D341Med (cell line): ENCODE results near the gene MYLK4.

Source experiments
- DNase-seq: peaks from one replicate; pipeline ENCODE4 v3.0.0; 2012; ENCODE audit warnings: low spot score

MYLK4 gene

DNA sequence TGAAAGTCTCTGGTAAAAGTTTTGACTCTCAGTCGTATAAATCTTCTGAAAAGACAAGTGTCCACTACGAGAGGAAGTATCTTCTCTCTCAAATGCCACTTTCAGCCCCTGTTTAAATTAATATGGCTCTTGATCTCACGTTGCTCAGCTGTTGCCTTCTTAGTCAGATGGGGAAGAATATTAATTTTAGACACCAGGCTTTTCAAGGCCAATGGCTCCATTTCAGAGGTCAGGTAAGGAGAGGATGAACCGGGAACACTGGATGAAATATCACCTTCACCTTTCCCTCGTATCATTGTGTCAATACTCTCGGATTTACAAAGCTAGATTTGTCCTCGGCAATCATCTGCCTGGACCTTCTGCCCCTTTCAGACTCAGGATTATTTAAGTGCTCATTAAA is at the start of gene MYLK4:
Gene MYLK4 (minus strand): TSS at position 91 of the 400 bp plus-strand sequence. CDS start 1,628 bp downstream, outside the sequence.
- no peak for DNase-seq

DNA sequence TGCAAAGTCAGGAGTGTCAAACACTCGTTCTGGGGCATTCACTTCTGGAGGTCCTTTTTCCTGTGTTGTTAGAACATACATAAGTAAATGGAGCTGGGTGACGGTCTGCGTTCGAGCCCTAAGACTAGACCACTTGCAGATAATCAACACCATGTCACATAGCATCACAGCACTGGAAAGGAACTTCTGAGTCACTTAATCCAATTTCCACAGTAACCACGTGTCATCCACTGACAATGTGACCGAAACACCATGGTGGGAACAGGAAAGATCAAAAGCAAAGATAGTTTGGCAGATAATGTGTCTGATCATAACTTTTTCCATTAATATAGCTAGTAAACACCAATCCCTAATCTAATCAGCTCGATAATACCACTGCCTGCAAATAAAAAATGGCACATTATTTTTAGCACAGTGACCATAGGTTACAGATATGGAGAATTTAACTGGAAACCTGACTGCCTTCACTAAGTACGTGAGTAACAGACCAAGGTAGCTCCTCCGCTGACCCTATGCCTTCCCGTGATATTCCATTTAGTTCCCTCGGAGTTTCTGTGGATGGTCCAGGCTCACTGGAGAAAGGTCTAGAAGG is 49.3 kb upstream of the MYLK4 start:
- DNase-seq: no peak

DNA sequence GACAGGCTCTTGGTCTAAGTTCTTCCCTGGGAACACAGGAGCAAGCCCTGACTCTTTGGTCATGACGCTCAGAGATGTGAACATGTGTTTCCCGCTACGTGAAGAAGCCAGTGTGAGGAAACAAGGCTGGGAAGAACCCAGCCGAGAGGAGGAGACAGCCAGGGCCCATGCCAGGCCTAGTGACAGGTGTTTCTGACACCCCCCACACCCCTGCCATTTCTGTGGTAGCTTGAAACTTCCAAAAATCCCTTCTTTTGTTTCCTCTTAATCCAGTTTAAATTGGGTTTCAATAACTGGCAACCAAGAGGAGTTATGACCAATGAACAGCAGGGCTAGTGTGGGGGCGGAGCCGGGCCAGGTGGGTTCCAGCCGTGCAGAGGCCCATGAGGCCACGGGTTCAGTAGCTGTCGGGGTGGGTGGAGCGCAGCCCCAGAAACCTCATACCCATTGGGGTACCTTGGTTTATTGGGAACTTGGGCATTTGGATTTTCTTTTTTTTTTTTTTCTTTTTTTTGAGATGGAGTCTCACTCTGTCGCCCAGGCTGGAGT is 47.9 kb upstream of the MYLK4 start:
- no peak for DNase-seq

DNA sequence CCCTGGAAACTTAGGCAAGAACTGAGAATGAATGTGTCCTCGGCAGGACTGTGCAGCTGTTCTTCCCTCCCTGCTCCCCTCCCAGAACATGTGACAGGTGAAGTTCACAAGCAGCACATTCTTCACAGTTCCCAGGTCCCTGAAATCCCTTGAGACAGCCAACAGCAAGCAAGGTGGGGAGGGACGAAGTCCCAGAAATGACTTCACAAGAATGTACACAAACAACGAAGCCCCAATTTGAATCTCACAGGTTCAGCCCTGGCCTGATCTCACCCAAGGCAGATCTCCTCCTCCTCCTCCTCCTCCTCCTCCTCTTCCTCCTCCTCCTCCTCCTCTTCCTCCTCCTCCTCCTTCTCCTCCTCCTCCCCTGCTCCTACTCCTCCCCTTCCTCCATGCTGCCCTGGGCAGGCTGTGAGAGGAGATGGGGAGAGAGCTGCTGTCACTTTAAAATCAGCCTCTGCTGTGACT is 46.9 kb upstream of the MYLK4 start:
- no peak for DNase-seq

DNA sequence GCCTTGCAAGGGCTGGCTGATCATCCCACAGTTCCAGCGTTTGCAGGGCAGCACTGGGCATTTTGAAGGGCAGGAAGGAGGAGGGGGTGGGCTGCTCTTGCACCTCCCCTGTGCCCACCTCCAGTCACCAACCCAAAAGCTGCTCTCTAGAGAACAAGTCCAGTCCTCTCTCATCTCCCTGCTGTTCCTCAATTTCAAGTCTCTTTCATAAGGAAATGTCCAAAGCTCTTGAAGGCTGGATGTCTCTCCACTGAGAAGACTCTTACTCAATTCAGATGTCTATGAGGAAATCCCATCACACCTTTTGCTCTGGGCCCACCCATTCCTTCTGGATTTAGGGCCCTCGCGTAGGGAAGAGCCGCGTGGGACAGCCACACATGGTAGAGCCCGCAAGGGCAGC is 46.1 kb upstream of the MYLK4 start:
- no peak for DNase-seq

DNA sequence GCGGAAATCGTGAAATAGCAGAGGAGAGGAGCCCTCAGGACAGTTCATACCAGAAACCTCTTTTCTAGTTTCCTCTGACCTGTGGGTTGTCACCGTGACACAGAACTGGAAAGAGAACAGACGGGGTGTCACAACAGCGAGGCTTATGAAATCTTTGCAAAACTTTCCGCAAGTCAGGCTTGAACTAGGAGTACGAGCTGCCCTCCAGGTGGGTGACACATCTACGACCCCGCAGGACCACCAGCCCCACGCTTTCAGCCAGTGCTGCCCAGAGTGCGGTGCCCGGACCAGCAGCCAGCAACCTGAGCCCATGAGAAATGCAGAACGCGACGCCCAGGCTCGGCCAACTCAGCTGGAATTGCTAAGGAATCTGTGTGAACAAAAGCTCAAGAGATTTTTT is 45.2 kb upstream of the MYLK4 start:
- no peak for DNase-seq

DNA sequence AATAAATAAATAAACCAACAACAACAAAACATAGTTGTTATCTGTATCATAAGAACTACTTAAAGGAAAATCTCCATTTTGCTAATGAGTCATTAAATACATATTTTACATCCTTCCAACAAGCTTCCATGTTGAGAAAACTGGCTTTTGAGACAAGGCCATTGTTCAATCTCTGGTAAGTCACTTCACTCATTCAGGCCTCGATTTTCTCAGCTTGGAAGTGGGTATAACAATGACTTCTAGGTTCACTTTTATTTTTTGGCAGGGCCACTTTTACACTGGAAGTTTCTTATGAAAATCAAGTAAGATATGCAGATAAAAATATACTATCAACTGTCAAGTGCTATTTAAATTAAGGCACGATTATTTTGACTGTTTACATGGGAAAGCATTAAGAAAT is 44.4 kb upstream of the MYLK4 start:
- DNase-seq: no peak

DNA sequence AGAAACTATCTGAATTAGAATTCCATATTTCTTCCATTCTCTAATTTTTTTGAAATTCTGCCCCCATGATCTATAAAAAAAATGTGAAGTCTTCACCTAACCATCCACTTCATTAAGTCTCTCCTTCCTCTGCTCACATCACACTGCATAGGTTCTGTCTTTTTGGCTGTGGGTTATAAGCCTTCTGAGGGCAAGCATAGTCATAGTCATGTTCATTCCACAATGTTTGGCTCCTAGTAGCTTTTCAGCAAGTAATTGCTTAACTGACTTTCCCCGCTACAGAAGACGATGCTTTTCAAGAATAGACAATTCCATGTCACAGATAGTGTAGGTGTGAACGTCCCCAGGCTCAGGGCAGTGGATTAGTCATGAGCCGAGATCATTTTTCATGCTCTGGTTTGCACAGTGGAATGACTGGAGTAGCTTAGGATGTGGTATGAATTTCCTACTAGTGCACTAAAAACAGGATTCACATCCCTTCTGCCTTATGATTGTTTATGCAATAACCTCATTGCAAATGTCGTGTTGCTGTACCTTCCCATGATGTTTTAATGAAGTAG is 43.5 kb upstream of the MYLK4 start:
- no peak for DNase-seq

DNA sequence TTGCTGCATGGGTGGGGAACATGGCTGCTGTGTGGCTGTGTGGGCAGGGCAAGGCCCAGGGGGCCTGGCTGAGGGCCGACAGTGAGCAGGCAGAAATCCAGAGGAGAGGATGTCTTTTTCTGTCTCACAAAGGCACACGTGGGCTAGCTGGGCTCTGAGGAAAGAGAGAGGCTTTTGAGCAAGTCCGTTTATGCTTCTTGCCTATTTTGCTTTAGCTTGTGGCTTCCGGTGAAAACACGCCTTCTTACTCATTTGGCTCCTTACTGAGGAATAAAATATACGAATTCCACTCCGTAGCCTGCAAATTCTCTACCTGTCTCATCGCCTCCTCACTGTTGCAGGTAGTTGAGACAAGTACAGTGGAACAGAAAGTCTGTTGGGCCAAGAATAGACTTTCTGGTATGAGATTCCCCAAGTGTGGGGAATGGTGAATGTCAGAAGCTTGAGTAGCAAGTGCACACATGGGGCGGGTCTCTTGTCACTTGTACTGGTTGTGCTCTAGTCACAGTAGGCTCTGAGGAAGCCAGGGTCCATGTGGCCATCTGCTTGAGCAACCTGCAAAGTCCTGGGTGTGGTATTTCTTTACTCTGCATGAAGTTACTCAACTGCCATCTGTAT is 42.9 kb upstream of the MYLK4 start:
- DNase-seq: no peak

DNA sequence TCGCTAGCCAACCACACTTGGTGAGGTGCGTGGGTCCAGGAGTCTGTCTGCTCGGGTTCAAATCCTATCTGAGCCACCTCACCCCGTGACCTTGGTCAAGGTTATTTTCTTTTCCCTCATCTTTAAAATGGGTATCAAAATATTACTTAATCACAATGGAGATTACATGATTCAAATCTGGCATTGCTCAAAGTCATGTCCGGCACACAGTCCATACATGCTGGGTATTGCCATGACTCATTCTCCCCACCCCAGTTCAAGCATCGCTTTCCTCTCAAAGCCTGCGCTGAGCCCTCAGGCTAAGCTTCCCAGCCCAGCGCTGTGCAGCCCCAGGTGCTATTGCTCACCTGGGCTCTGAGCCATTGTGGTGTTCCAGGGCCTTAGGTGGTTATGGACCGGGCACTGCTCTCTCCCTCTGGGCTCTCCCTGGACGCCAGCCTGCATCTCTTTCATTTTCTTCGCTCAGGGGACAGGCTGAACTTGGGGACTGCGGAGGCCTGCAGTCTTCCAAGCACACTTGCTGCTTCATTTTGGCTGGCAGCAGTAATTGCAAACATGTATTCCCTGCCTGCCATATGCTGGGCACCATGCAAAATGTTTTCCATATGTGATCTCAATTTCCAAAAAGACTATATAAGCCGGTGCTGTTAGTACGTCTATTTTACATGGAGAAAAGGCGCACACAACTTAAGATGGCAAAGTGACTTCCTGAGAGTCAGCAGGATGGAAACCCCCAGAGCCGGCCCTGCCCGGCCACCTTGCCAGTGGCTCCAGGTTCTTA is 41.8 kb upstream of the MYLK4 start:
- no peak for DNase-seq

DNA sequence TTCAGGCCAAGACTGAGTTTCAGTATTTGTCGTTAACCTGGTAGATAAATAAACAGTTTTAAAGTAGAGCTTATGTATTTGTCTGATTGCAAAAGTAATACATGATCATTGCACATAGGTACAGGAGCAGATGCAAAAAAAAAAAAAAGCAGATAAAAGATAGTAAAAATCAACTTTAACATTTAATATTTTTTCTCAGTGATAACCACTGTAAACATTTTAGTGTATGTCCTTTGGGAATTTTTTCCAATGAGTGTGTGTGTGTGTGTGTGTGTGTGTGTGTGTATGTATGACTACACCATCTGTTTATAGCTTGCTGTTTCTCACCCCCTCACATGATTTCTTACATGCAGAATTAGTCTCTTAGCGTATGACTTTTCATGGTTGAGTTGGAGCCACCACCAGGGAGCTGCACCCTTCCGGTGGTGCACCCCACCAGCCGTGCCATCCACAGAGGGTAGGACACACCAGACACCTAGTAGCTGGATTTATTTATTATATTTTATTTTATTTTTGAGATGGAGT is 40.8 kb upstream of the MYLK4 start:
- no peak for DNase-seq

DNA sequence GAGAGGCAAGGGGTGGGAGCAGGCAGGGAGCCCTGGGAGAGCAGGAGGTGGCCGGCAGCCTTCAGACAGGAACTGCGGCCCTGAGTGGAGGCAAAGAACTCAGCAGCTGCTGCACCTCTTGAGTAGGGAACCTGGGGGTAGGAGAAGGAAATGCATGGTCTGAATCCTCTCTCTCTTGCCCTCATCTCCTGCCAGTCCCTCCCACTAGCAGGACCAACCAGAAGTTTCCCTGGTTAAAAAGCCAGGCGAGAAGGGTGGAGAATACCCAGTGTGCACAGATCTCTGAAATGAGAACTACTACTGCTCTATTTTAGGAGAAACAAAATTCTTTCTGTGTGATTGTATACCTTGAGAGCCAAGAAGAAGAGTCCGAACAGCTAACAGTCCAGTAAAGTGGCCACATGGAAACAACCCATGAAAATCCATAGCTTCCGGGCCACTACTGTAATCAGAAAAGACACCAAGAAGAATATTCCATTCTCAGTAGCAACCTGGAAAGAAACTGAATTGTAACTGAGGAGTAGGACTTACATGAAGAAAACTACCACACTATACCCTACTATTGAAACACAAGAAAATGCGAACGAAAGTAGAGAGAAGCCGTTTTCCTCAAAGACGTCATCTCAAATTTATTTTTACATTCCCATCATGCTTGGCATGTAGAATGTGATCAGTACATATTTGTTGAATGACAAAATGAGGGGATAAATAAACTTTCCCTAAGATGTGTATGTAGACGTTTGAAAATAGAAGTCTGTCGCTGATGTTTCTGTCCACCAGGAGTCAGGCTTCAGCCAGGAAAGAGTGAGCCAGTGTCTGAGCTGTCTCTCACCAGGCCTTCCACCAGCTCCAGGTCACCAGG is 40.1 kb upstream of the MYLK4 start:
- peak; percentile 77 for DNase-seq

DNA sequence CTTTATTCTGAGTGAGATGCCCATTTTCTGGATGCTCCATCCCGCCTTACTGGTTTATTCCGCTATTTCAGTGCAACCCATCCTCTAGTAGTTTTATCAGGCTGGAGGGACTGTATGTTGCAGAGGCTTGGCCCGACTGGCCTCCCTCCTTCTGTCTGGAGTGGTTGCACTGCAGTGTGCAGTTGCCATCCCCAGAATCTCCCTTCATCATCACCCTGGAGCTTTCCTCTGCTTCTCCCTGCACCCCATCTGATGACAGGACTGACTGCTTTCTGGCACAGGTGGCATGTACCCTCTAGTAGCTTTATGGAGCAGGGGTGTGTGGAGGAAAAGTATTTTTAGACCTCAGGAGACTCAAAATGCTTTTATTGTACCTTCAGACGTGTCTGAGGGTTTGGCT is 35.5 kb upstream of the MYLK4 start:
- DNase-seq: no peak

DNA sequence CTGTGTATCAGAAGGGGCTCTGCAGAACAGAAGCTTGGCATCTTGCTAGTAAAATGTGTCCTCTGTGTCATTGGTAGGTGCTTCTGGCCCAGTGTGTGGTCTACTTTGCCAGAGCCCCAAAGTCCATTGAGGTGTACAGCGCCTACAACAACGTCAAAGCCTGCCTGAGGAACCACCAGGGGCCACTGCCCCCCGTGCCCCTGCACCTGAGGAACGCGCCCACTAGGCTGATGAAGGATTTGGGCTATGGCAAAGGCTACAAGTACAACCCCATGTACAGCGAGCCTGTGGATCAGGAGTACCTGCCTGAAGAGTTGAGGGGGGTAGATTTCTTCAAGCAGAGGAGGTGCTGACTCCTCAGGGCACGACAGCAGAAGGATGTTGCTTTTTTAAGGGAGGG is 34.2 kb upstream of the MYLK4 start:
- no peak for DNase-seq

DNA sequence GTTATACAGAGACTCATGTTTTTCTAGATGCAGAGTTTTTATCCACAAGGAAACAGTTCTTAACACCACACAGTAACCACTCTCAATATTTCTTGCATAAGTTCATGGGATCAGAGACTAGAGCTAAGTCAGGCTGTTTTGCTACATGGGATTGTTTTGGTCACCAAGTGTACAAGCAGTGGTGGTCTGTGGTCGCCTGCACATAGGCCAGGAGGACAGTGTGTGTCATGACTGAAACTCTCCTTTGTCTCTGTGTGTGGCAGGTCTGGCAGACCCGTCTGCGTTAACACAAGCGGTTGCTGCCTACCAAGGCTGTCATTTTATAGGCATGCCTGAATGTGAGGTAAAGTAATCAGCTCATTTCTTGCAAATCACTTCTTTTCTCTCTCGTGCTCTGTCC is 33.3 kb upstream of the MYLK4 start:
- DNase-seq: no peak

DNA sequence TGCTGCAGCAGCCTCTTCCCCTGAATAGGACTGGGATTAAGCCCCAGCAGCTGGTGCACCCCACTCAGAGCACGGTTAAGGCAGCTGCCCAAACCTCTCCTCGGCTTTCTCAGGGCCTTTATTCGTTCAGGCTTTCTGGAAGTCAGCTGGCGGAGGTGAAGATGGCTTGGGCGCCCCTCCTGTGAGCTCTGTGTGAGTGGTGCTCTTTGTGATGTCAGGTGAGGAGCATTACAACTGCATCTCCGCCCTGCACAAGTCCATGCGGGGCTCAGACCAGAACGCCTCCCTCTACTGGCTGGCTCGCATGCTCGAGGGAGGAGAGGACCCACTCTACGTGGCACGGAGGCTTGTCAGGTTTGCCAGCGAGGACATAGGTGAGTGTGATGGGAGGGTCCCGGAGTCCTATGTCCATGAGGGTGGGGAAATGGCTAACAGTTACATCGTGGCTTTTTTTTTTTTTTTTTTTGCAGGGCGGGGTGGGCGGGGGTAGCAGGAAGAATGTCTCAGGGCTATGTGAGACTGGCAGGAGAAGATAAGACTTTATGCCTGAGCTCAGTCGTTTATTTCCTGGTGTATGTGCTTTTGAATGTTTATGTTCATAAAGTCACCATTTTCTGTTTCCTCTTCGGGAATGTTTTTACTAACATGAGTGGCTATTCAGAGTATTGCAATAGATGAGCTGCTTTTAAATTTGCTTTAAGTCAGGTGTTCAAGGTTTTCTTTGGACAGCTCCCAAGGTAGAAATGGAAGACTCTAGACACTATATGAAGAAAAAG is 32.7 kb upstream of the MYLK4 start:
- DNase-seq: no peak

DNA sequence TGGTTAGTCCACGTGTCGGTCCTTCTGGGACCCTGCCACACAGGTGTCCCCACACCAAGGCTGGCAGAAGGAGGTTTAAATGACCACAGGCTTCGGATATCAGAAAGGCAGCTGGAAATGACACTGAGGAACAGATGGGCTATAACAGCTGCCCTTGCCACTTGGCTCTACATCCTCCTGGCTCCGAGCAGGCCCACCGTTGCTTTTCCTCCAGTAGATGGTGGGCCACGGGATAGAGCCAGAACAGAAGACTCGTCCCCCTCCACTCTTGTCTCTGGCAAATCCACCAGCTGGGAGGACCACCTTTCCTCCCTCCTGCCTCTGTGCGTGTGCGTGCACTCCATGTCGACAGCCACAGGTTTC is 32.1 kb upstream of the MYLK4 start:
- DNase-seq: no peak

DNA sequence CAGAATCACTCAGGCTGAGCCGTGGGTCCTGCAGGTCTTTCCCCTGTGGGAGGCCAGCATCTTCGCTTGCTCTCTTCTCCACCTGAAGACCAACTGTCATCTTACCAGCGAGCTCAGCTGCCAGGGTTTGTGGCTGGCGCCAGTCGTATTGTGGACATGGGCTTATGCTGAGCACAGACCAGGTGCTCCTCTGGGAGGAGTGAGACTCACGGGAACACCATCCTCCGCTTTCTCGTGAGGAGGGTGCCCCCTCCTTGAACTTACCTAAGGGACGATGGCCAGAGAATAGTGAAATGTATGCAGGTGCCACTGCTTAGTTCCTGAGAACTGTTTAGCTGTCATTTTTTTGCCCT is 31.6 kb upstream of the MYLK4 start:
- no peak for DNase-seq

DNA sequence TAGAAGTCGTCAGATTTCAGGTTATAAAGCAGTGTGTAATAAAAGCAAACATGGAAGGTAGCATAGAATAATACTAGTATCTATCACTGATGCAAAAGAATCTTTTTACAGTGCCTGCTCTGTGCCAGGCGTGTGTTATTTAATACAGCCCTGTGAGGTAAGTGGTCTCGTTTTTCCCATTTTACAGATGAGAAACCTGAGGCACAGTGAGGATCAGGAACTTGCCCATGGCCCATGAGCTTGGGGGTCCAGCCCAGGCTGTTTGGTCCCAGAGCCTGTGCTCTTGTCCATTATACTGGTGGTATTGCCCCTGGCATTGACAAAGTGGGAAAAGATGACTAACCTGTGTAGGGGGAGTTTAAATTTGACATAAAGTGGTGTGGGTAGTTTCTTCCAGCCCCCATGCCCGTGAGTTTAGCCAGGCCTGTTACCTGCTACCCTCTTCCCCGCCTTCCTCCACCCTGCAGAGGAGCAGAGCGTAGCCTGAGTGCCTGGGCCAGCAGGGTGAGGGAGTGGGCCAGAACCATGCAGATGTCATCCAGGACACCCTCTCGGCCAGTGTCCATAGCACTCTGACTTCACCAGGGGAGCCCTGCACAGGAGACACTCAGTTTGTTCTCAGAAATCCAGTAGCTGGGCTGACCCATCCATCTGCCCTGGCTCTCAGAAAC is 31.1 kb upstream of the MYLK4 start:
- DNase-seq: no peak

DNA sequence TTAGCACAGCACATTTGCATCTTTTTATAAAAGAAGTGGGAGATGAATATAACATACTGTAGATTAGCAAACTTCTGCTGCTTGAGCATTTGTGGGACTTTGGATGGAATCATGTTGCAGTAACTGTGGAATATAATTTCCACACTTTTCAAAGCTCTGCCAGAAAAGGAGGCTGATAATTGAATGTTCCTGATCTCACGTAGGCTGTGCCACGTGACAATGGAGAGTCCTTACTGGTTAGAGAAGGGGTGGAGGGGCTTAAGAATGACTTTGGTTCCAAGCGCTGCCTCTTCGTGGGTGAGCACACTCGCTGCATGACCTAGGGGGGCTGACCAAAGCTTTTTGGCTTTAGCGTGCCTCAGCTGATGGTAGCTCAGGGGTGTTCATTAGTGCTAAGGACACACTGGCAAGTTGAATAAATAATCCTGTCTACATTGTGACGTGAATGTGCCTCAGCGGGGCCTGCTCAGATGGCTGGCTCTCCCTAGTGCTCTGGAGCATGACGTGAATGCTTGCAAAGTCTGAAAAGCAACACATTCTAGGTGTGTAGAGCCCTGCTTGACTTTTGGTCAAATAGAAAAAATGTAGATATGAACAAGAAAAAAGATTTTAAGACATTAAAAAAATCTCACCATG is 29.5 kb upstream of the MYLK4 start:
- no peak for DNase-seq
